GM21381 (cell line): ENCODE data around the gene CCNL2.
"Not testable (repeated sequence)": the region's sequence is repeated elsewhere in the genome, so short reads cannot be mapped to it uniquely, and the experiment has no call there.

Experiments used
- ATAC-seq: cut with Tn5 transposase; IDR thresholded peaks from one replicate; pipeline ENCODE4 v1.9.1; 2021; ENCODE audit warnings: mild to moderate bottlenecking, moderate library complexity; ENCODE audit not compliant: unreplicated experiment

The CCNL2 gene

GRCh38 chr1:1432951-1433803, 34.0 kb upstream of the CCNL2 start:
- no peak for ATAC-seq

- ATAC-seq = no peak
Observed at GRCh38 chr1:1432274-1432950, 33.3 kb upstream of the CCNL2 start.

GRCh38 chr1:1431845-1432273, 32.7 kb upstream of the CCNL2 start:
- no peak for ATAC-seq

- no peak for ATAC-seq
Observed at GRCh38 chr1:1430992-1431844, 32.1 kb upstream of the CCNL2 start.

- no peak for ATAC-seq
Observed at GRCh38 chr1:1430114-1430982, 31.2 kb upstream of the CCNL2 start.

GRCh38 chr1:1429671-1430073, 30.5 kb upstream of the CCNL2 start:
- ATAC-seq = no peak

- ATAC-seq = not testable (repeated sequence)
Observed at GRCh38 chr1:1428967-1429366, 29.8 kb upstream of the CCNL2 start.

- ATAC-seq = no peak
Observed at GRCh38 chr1:1428174-1428573, 29.0 kb upstream of the CCNL2 start.

GRCh38 chr1:1427820-1428148, 28.6 kb upstream of the CCNL2 start:
- ATAC-seq = no peak

- ATAC-seq = no peak
Observed at GRCh38 chr1:1427106-1427819, 28.1 kb upstream of the CCNL2 start.

GRCh38 chr1:1426496-1427105, 27.5 kb upstream of the CCNL2 start:
- ATAC-seq = no peak

- ATAC-seq = no peak
Observed at GRCh38 chr1:1425753-1426495, 26.8 kb upstream of the CCNL2 start.

GRCh38 chr1:1425426-1425752, 26.3 kb upstream of the CCNL2 start:
- no peak for ATAC-seq

- no peak for ATAC-seq
Observed at GRCh38 chr1:1424707-1425106, 25.6 kb upstream of the CCNL2 start.

- no peak for ATAC-seq
Observed at GRCh38 chr1:1423245-1423597, 24.1 kb upstream of the CCNL2 start.

GRCh38 chr1:1422465-1423244, 23.5 kb upstream of the CCNL2 start:
- no peak for ATAC-seq

GRCh38 chr1:1421907-1422464, 22.9 kb upstream of the CCNL2 start:
- no peak for ATAC-seq
